Measurements from ENCODE around the gene KBTBD8.
A peak's percentile ranks its signal among the peaks of the same experiment; 100 is the strongest.

Gene KBTBD8

GRCh38 chr3:66958067-66958466, 40.0 kb upstream of the KBTBD8 start:
- DNase-seq (ENCODE audit: low spot score), result no peak
- no peak for TF ChIP-seq CTCF (IDR thresholded peaks at IDR 0.05; ENCODE audit: extremely low read depth, missing control alignments)

DNA sequence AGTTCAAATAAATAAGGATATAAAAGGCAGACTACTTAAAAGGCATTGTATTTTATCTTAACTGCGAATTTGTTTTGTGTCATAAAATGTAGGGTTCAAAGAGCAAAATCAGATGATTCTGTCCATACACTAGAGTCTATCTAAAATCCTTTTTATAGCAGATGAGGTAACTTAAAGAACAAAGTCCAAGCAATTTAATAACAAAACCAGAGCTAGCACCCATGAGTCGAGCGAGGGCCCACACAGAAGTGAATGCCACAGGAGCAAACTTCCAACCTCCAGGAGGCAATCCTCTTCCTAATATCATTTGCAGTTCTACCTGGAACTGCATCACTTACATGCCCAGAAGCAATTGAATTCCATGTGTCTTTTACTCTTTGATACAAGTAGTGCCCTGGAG, 35.4 kb upstream of the KBTBD8 start:
- DNase-seq (ENCODE audit: low spot score), result no peak
- no peak for TF ChIP-seq CTCF (IDR thresholded peaks at IDR 0.05; ENCODE audit: extremely low read depth, missing control alignments)

DNA sequence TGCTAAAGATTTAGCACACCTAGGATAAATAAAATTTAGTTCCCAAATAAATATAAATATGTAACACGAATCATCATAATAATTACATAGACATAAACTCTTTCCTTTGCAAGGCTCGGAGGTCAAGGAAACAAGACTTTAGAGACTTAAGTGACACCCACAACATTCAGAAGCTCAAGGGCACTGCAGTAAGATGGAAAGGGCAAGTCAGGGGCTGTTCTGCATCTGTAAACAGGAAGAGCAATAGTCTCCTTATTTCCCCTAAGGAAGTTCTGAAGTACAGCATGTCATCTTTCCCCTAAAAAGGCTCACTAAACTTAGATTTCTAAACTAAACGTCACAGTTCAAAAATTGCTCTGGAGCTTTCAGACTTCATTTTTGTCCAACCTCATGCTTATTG, 26.9 kb upstream of the KBTBD8 start:
- DNase-seq (ENCODE audit: low spot score), result no peak
- no peak for TF ChIP-seq CTCF (IDR thresholded peaks at IDR 0.05; ENCODE audit: extremely low read depth, missing control alignments)

GRCh38 chr3:66971891-66972551, 26.1 kb upstream of the KBTBD8 start:
- peak; percentile 82 for TF ChIP-seq CTCF (IDR thresholded peaks at IDR 0.05; ENCODE audit: extremely low read depth, missing control alignments)
- peak; percentile 81 for DNase-seq (ENCODE audit: low spot score)

DNA sequence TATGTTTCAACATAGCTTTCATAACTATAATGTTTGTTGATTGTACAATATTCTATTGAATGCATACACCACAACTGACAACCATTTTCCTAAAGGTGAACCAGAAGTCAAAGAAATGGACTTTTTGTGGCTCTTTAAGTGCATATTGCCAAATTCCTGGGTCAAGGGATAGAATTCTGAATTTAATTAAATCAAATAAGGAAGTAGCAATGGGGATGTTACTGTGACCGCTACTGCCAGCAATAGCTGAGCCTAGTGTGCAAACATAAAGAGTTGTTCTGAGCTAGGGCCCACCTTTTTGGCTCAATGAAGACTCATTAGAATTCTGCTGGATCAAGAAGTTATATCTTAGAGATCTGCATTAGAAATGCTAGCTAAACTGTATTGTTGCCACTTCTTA, 17.3 kb upstream of the KBTBD8 start:
- no peak for TF ChIP-seq CTCF (IDR thresholded peaks at IDR 0.05; ENCODE audit: extremely low read depth, missing control alignments)
- DNase-seq (ENCODE audit: low spot score), result no peak

DNA sequence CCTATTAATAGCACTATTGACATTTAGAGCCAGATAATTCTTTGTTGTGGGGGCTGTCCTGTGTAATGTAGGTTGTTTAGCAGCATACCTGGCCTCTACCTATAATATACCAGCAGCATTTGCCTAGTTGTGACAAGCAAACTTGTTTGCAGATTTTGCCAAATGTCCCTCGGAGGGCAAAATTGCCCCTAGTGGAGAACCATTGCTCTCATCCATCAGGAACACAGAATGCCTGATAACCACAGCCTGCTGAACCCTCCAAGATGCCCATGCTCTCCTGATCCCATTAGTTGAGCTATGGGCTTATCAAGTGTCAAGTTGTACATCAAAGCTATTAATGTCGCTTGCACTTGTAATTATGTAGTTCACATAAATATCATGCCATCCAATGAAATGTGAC, 15.0 kb upstream of the KBTBD8 start:
- no peak for DNase-seq (ENCODE audit: low spot score)
- TF ChIP-seq CTCF (IDR thresholded peaks at IDR 0.05; ENCODE audit: extremely low read depth, missing control alignments), result no peak

GRCh38 chr3:66985336-66985920, 12.7 kb upstream of the KBTBD8 start:
- DNase-seq (ENCODE audit: low spot score), result no peak
- no peak for TF ChIP-seq CTCF (IDR thresholded peaks at IDR 0.05; ENCODE audit: extremely low read depth, missing control alignments)
